ENCODE results near the gene LARGE1. TPM values are rescaled to one million over a fixed set of nuclear protein-coding genes. Genes with fewer than 3 reads are reported as not detected.

Gene LARGE1
- total RNA-seq, 1 experiment from 2014 or later: 5.8 TPM

GRCh38 chr22:33431300-33431699, 489.0 kb downstream of the LARGE1 start:
- BruUV-seq (replicated peaks): no TSS peak
- H3K9me3 ChIP-seq: no peaks in the 10 kb centered on the region
- no peak for DNase-seq
- Mint-ChIP-seq H3K27ac (ENCODE audit: unreplicated experiment) (no peak overlapping the region), H3K9me3 (ENCODE audit: unreplicated experiment) (no peaks in the 10 kb centered on the region), H3K27me3 (ENCODE audit: insufficient read depth, unreplicated experiment) (no peaks in the 10 kb centered on the region), H3K4me3 (ENCODE audit: unreplicated experiment) (no peak overlapping the region), H3K4me1 (ENCODE audit: low read depth, unreplicated experiment) (no peaks in the 10 kb centered on the region), H3K36me3 (ENCODE audit: insufficient read depth, unreplicated experiment) (no peaks in the 10 kb centered on the region)
- TF ChIP-seq CTCF (IDR thresholded peaks at IDR 0.05; ENCODE audit: insufficient read depth in 1 of 2, low read depth in 1 of 2, low read length in 1 of 2, severe bottlenecking in 1 of 2, unreplicated experiment in 1 of 2): no peak
- H3K27me3 ChIP-seq (replicated peaks; ENCODE audit: control insufficient read depth, insufficient read depth, low read length): no peaks in the 10 kb centered on the region
- ChIA-PET POLR2A (no interaction called here), CTCF (no interaction called here)
- no peaks in the 10 kb centered on the region for H3K4me1 ChIP-seq
- no peaks in the 10 kb centered on the region for H3K36me3 ChIP-seq (ENCODE audit: control insufficient read depth, insufficient read depth, low read length)
- no peak overlapping the region for H3K4me3 ChIP-seq (ENCODE audit: low read depth, low read length)
- intact Hi-C loops (cut with micrococcal nuclease; ENCODE audit: unreplicated experiment): no loop called here

GRCh38 chr22:33429281-33429680, 491.0 kb downstream of the LARGE1 start:
- Histone ChIP-seq H3K4me3 (ENCODE audit: low read depth, low read length) (no peak overlapping the region), H3K9me3 (no peaks in the 10 kb centered on the region), H3K36me3 (ENCODE audit: control insufficient read depth, insufficient read depth, low read length) (no peaks in the 10 kb centered on the region), H3K27me3 (replicated peaks; ENCODE audit: control insufficient read depth, insufficient read depth, low read length) (no peaks in the 10 kb centered on the region), H3K4me1 (no peaks in the 10 kb centered on the region)
- ChIA-PET CTCF (no interaction called here), POLR2A (no interaction called here)
- Mint-ChIP-seq H3K36me3 (ENCODE audit: insufficient read depth, unreplicated experiment) (no peaks in the 10 kb centered on the region), H3K27ac (ENCODE audit: unreplicated experiment) (no peak overlapping the region), H3K9me3 (ENCODE audit: unreplicated experiment) (no peaks in the 10 kb centered on the region), H3K4me1 (ENCODE audit: low read depth, unreplicated experiment) (no peaks in the 10 kb centered on the region), H3K4me3 (ENCODE audit: unreplicated experiment) (no peak overlapping the region), H3K27me3 (ENCODE audit: insufficient read depth, unreplicated experiment) (no peaks in the 10 kb centered on the region)
- DNase-seq: no peak
- BruUV-seq (replicated peaks): no TSS peak
- TF ChIP-seq CTCF (IDR thresholded peaks at IDR 0.05; ENCODE audit: insufficient read depth in 1 of 2, low read depth in 1 of 2, low read length in 1 of 2, severe bottlenecking in 1 of 2, unreplicated experiment in 1 of 2): no peak
- intact Hi-C loops (cut with micrococcal nuclease; ENCODE audit: unreplicated experiment): no loop called here

- Mint-ChIP-seq H3K4me3 (ENCODE audit: unreplicated experiment) (no peak overlapping the region), H3K27me3 (ENCODE audit: insufficient read depth, unreplicated experiment) (no peaks in the 10 kb centered on the region), H3K9me3 (ENCODE audit: unreplicated experiment) (no peaks in the 10 kb centered on the region), H3K4me1 (ENCODE audit: low read depth, unreplicated experiment) (no peaks in the 10 kb centered on the region), H3K27ac (ENCODE audit: unreplicated experiment) (no peak overlapping the region), H3K36me3 (ENCODE audit: insufficient read depth, unreplicated experiment) (no peaks in the 10 kb centered on the region)
- ChIA-PET POLR2A (no interaction called here), CTCF (no interaction called here)
- Histone ChIP-seq H3K4me3 (ENCODE audit: low read depth, low read length) (no peak overlapping the region), H3K4me1 (no peaks in the 10 kb centered on the region), H3K27me3 (replicated peaks; ENCODE audit: control insufficient read depth, insufficient read depth, low read length) (no peaks in the 10 kb centered on the region), H3K36me3 (ENCODE audit: control insufficient read depth, insufficient read depth, low read length) (no peaks in the 10 kb centered on the region), H3K9me3 (no peaks in the 10 kb centered on the region)
- DNase-seq: no peak
- intact Hi-C loops (cut with micrococcal nuclease; ENCODE audit: unreplicated experiment): no loop called here
- BruUV-seq (replicated peaks): no TSS peak
- no peak for TF ChIP-seq CTCF (IDR thresholded peaks at IDR 0.05; ENCODE audit: insufficient read depth in 1 of 2, low read depth in 1 of 2, low read length in 1 of 2, severe bottlenecking in 1 of 2, unreplicated experiment in 1 of 2)
Measured at GRCh38 chr22:33427461-33427860, 492.8 kb downstream of the LARGE1 start.
